OCI-M1 (cell line): ENCODE data around the gene RBM39.
A peak's percentile ranks its signal among the peaks of the same experiment; 100 is the strongest.

Experiments used
- DNase-seq: peaks from one replicate; lab custom pipeline; 2025; lab: John Stamatoyannopoulos, UW

The RBM39 gene

DNA sequence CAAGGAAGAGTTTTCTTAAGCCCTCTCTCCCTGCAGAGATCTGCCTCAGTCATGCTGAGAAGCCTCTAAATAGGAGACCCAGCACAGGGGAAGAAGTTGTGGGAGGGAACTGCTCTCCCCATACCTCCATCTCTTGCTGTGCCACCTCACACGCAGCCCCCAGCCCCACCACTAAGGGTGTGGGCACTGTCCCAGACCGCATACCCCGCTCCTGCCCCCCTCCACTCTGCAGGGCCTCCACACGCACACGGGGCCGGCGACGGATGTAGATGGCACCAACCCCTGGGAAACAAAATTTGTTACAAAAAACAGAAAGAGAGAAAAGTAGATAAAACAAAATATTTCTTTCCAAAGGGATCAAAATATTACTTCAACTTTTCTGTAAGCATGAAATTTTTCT is 67.1 kb downstream of the RBM39 start:
- no peak for DNase-seq

- DNase-seq = no peak
These were observed 68.2 kb downstream of the RBM39 start for GRCh38 chr20:35673884-35674283.

DNA sequence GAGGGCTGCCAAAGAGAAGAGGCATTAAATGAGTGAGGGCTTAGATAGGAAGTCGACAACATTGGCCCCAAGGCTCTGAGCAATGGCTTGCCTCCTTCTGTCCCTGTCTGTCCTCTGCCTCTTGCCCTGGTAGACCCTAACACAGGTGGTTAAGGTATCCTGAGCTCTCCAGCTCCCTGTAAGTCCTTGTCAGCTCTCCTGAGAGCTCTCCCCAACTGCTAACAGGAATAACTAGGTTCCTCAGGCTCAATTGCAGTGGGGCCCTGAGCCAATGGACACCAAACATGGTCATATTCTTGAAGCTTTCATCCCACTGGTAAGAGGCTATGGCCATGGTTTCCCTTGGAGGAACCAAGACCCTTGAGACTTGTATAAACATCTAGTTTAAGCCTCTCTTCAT is 72.4 kb downstream of the RBM39 start:
- no peak for DNase-seq

- no peak for DNase-seq
These were observed 72.8 kb downstream of the RBM39 start for GRCh38 chr20:35669221-35669620.

DNA sequence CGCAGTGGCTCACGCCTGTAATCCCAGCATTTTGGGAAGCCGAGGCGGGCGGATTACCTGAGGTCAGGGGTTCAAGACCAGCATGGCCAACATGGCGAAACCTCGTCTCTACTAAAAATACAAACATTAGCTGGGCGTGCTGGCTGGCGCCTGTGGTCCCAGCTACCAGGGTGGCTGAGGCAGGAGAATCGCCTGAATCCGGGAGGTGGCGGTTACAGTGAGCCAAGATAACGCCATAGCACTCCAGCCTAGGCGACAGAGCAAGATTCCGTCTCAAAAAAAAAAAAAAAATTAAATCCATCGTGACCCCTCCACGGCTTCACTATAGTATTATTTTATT is 76.1 kb downstream of the RBM39 start:
- DNase-seq = no peak

DNA sequence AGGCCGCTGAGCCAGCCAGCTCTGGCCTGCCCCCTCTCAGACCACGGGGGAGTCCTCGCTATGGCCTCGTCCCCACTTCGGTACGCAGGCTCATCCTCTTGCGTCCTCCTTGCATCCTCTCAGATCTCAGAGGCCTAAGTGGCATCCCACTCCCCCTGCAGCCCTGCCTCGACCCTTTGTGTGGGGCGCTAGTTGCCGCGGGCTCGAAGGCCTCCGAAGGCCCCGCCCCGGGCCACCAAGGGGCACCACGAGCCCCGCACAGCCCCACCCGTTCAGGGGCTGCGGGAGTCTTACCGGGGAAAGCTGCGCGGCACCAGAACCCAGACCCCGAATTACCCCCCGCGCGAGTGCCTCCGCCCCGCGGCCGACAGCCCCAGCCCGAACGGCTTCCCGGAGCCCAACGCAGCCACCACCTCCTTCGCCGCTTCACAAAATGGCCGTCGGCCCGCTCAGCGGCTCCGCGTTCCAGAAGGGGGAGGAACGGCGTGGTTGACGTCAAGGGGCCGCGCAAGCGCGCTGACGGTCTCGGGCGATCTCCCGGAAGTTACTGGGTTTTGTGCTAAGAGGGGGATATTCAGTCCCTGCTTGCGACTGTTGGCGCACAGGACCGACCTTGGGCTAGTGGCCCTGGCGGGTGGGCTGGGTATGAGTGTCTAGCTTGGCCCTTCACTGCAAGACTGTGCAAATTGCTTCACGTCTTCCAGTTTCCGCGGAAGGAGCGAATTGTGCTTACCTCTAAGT is 77.4 kb downstream of the RBM39 start, which contains the start of the genes CPNE1 and RBM12:
Gene CPNE1, minus strand, starts transcription at position 435 of the 741 bp plus-strand sequence. CDS start 31,977 bp downstream, outside the sequence.
Gene RBM12, minus strand, starts transcription at position 435 of the 741 bp plus-strand sequence. CDS start 9,578 bp downstream, outside the sequence.
- DNase-seq = peak; percentile 94

- peak; percentile 71 for DNase-seq
These were observed 78.3 kb downstream of the RBM39 start for GRCh38 chr20:35663516-35664465.

DNA sequence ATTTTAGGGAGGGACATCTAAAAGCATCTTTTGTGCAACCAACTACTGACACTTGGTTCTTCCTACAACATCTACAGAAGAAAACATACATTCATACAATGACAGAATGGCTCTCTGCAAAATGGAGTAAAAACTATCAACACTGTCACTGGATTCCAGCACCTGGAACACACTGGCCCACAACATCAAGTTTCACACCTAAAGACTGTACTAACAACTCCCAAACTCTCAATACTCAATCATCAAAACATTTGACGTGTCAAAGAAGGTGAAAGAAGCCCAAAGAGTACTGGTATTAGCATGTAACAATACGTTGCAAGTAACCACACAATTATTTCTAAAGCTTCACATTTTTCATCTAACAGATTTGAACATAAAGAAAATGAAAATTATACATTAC is 79.5 kb downstream of the RBM39 start:
- no peak for DNase-seq

DNA sequence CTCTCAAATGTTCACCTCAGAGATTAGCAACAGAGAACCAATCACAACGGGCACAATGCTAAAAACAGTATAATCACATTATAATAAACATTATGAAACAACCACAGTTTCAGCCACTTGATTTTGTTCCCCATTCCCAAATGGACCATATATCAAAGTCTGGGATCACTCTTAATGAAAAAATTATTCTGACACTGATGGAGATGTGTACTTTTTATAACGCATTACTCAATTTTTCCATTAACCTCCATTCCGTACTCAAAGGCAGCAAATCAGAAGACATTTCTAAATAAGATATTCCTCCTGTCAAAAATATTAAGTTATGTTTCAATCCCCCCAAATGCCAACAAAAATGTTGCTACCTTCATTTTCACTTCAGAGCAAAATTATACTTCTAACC is 80.2 kb downstream of the RBM39 start:
- no peak for DNase-seq

- DNase-seq = no peak
These were observed 81.0 kb downstream of the RBM39 start for GRCh38 chr20:35661053-35661452.

DNA sequence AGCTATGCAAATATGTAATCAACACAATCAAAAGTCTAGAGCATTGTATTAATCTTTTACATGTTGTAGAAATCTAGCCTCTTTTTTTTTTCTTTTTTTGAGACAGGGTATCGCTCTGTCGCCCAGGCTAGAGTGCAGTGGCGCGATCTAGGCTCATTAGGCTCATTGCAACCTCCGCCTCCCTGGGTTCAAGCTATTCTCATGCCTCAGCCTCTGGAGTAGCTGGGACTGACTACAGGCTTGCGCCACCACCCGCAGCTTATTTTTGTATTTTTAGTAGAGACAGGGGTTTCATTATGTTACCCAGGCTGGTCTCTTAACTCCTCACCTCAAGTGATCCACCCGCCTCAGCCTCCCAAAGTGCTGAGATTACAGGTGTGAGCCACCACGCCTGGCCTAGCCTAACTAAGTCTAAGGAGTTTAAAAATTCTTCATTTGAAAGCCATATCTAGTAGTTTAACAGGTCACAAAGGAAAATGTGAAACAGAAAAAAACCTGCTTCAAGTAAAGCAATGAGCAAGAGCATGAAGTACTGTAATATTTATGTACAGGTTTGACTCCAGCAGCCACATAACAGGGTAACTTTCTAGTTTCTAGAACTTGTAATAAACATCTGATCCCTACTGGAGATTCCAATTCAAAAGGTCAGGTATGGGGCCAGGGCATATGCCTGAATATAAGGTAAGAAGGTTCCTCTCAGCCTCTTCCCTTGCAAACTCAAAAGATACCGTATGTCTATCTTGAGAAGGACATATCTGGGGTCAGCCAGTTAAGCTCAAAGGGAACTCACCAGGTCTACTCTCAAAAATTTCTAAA is 81.7 kb downstream of the RBM39 start:
- no peak for DNase-seq

- DNase-seq = no peak
These were observed 84.8 kb downstream of the RBM39 start for GRCh38 chr20:35657271-35657670.

GRCh38 chr20:35654415-35654814 is 87.6 kb downstream of the RBM39 start:
- no peak for DNase-seq

GRCh38 chr20:35653893-35654292 is 88.2 kb downstream of the RBM39 start:
- no peak for DNase-seq
